T-cell (primary cell): ENCODE measurements around the gene CDX1. TPM values are rescaled to one million over a fixed set of nuclear protein-coding genes. Genes with fewer than 3 reads are reported as not detected.

ENCODE experiments used
- ATAC-seq, 4 experiments: fragments of 200-7000 bp in 3 of 4; fragments of 150-1000 bp in 1 of 4; cut with Tn5 transposase; replicated peaks in 1 of 4; 1 replicate in 3 of 4; 2 replicates in 1 of 4; pipeline ENCODE4 v1.10.0; 2021; ENCODE audit warnings: moderate library complexity in 3 of 4, mild to moderate bottlenecking in 2 of 4, moderate number of reproducible peaks in 1 of 4
- CTCF ChIA-PET, 2 donors: fragments of 300-600 bp; sonication (Branson Sonifier 250); formaldehyde crosslinking; loops; one replicate each; lab custom pipeline; 2022; ENCODE audit warnings: antibody characterized with exemption in 2 of 2; lab: Charles Lee
- POLR2A ChIA-PET, 2 donors: fragments of 300-600 bp; sonication (Branson Sonifier 250); formaldehyde crosslinking; loops; one replicate each; lab custom pipeline; 2022; ENCODE audit warnings: antibody characterized with exemption in 2 of 2; lab: Charles Lee
- DNase-seq, 35 experiments: peaks; one replicate each; pipeline versions ENCODE4 v3.0.0 to v3.0.0-alpha.2; 2013 to 2023
- H3K27ac ChIP-seq: one replicate; pipeline ENCODE4 v1.5.1; 2013; ENCODE audit warnings: low read length
- H3K27me3 ChIP-seq, 2 experiments: replicated peaks in 1 of 2; 1 replicate in 1 of 2; 2 replicates in 1 of 2; pipeline versions ENCODE4 v1.6.1 to v1.7.0; 2013; ENCODE audit warnings: low read length in 1 of 2, mixed read lengths in 1 of 2; ENCODE audit not compliant: control insufficient read depth in 2 of 2, insufficient read depth in 2 of 2; ENCODE audit errors: extremely low read depth in 1 of 2
- H3K36me3 ChIP-seq, 2 donors: 1 replicate in 1 of 2; 2 replicates in 1 of 2; pipeline versions ENCODE4 v1.6.1 to v1.7.0; 2013; ENCODE audit warnings: low read length in 1 of 2; ENCODE audit not compliant: control insufficient read depth in 2 of 2, insufficient read depth in 1 of 2; ENCODE audit errors: extremely low read depth in 1 of 2
- H3K4me1 ChIP-seq, 2 experiments: 1 replicate in 1 of 2; 2 replicates in 1 of 2; pipeline versions ENCODE4 v1.6.1 to v1.7.0; 2013; ENCODE audit warnings: low read length in 2 of 2, mixed read lengths in 1 of 2; ENCODE audit not compliant: insufficient read depth in 2 of 2, control insufficient read depth in 1 of 2; ENCODE audit errors: extremely low read depth in 1 of 2
- H3K4me3 ChIP-seq, 2 donors: 1 replicate in 1 of 2; 2 replicates in 1 of 2; pipeline versions ENCODE4 v1.5.1 to v1.7.0; 2013; ENCODE audit warnings: mild to moderate bottlenecking in 2 of 2, low read length in 1 of 2, moderate library complexity in 1 of 2; ENCODE audit not compliant: control insufficient read depth in 1 of 2; ENCODE audit errors: extremely low read depth in 1 of 2
- H3K9me3 ChIP-seq: 2 replicates; pipeline ENCODE4 v1.7.0; 2013
- H3K27ac Mint-ChIP-seq, 2 donors: one replicate each; pipeline ENCODE4 v1.8.0; 2020 to 2021; ENCODE audit warnings: mild to moderate bottlenecking in 2 of 2, mixed read lengths in 2 of 2
- H3K27me3 Mint-ChIP-seq, 2 donors: one replicate each; pipeline ENCODE4 v1.8.0; 2021 to 2022; ENCODE audit warnings: mixed read lengths in 2 of 2
- H3K36me3 Mint-ChIP-seq: one replicate; pipeline ENCODE4 v1.8.0; 2021; ENCODE audit warnings: mixed read lengths
- H3K4me1 Mint-ChIP-seq, 3 donors: one replicate each; pipeline ENCODE4 v1.8.0; 2020 to 2022; ENCODE audit warnings: mixed read lengths in 3 of 3, mild to moderate bottlenecking in 1 of 3
- H3K4me3 Mint-ChIP-seq, 3 donors: one replicate each; pipeline ENCODE4 v1.8.0; 2020 to 2022; ENCODE audit warnings: mild to moderate bottlenecking in 3 of 3, mixed read lengths in 3 of 3, moderate library complexity in 3 of 3
- H3K9me3 Mint-ChIP-seq, 3 donors: one replicate each; pipeline ENCODE4 v1.8.0; 2020 to 2022; ENCODE audit warnings: mixed read lengths in 3 of 3
- WGBS: methylation state at CpG from one replicate; pipeline ENCODE4 v1.1.5; 2013; ENCODE audit warnings: missing lambda C conversion rate; ENCODE audit not compliant: insufficient coverage; 5-methylcytosine and 5-hydroxymethylcytosine counted together
- total RNA-seq, 35 experiments: library from RNA in 6 of 35; stranded (reverse) in 6 of 35; fragments of 120-200 nt in 1 of 35; gene quantifications; one replicate each; pipeline versions ENCODE4 v1.2.1 to v1.2.4 and lab custom pipeline; 2013 to 2026

Gene CDX1
- total RNA-seq, 5 donors from 2014 or later (not counting 1 experiment from before 2014, with no cell fraction given) = 0.23 TPM; not detected in 4

DNA sequence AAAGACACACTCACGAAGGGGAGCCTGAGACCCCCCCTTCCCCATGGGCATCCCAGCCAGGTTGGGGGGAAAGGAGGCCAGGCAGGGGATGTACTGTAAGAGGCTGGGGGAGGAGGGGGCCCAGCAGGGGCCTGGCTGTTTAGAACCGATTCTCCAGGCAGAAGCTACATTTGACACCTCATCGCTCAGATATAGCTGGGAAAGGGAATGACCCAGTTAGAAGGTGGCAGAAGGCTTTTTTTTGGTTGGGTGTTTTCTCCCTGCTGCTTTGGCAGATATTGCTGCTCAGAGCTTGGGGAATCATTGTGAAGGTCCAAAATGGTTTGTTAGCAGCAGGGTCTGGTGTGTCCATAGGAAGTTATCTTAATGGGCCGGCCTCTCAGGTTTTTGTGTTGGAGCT is 6.0 kb downstream of the CDX1 start:
- Histone ChIP-seq H3K36me3 (no peaks in the 10 kb centered on the region), H3K4me1 (peaks cover 0 to under 1% of the 10 kb centered on the region in 2 experiments), H3K4me3 (no peak overlapping the region), H3K9me3 (no peaks in the 10 kb centered on the region), H3K27me3 (peaks cover 4 to 41% of the 10 kb centered on the region in 2 experiments), H3K27ac (no peak overlapping the region)
- ChIA-PET CTCF (no interaction called here), POLR2A (interaction anchor here in 1 of 2 donors (0.7 kb wide), 1 partner anchor 562 kb away, joined by 3 read pairs; no protein-coding TSS in a partner anchor)
- H3K27ac Mint-ChIP-seq = no peak overlapping the region
- ATAC-seq = no peak
- no peak overlapping the region for H3K4me3 Mint-ChIP-seq
- 87% methylated on average over 3 of the region's 4 CpGs for WGBS
- peaks cover 0 to under 1% (median under 1%) of the 10 kb centered on the region in 3 donors for H3K4me1 Mint-ChIP-seq
- peaks cover 38% of the 10 kb centered on the region in 2 donors for H3K27me3 Mint-ChIP-seq
- no peaks in the 10 kb centered on the region for H3K9me3 Mint-ChIP-seq
- no peak for DNase-seq
- no peaks in the 10 kb centered on the region for H3K36me3 Mint-ChIP-seq

DNA sequence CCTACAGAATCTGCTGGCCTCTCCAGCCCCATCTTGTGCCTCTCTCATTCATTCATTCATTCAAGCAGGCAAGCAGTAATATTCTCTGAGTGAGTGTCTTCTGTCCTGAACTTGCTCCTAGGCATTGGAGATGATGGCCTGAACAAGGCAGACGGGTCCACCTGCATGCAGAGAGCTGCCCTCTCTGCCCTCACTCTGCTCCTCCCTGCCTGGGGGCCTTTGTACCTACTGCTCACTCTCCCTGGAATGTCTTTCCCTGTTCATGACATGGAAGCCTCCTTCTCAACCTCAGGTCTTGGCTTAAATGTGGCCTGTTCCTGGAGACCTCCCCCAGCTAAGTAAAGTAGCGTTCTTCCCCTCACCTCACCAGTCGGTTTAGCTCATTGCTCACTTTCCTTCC is 6.6 kb downstream of the CDX1 start:
- no peaks in the 10 kb centered on the region for H3K4me1 Mint-ChIP-seq
- no peaks in the 10 kb centered on the region for H3K36me3 Mint-ChIP-seq
- Histone ChIP-seq H3K4me3 (no peak overlapping the region), H3K27ac (no peak overlapping the region), H3K4me1 (no peaks in the 10 kb centered on the region), H3K9me3 (no peaks in the 10 kb centered on the region), H3K36me3 (no peaks in the 10 kb centered on the region), H3K27me3 (peaks cover 2 to 39% of the 10 kb centered on the region in 2 experiments)
- no peak overlapping the region for H3K27ac Mint-ChIP-seq
- H3K27me3 Mint-ChIP-seq = peaks cover 33 to 34% of the 10 kb centered on the region in 2 donors
- no peak for DNase-seq
- ATAC-seq = no peak
- ChIA-PET POLR2A (no interaction called here), CTCF (interaction anchor here in 1 of 2 donors (0.6 kb wide), 1 partner anchor 12 kb away, joined by 4 read pairs; no protein-coding TSS in a partner anchor)
- WGBS = 80% methylated on average over 1 of the region's 3 CpGs
- H3K4me3 Mint-ChIP-seq = no peak overlapping the region
- no peaks in the 10 kb centered on the region for H3K9me3 Mint-ChIP-seq

DNA sequence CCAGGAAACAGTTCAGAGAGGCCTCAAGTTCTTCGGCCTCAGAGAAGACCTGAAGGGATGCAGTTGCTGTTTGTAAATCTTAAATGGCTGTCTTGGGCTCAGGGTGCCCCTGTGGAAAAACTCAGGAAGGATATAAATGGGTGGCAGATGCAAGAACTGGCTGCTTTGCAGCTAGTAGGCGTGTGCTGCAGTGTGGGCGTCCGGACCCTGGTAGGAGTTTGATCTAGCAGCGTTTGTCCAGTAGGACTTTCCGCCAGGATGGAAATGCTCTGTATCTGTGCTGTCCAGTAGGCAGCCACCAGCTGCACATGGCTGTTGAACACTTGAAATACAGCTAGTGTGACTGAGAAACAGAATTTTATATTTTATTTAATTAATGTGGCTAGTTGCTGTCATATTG is 7.7 kb downstream of the CDX1 start:
- Mint-ChIP-seq H3K4me3 (no peak overlapping the region), H3K4me1 (no peaks in the 10 kb centered on the region), H3K9me3 (no peaks in the 10 kb centered on the region), H3K36me3 (no peaks in the 10 kb centered on the region), H3K27ac (no peak overlapping the region), H3K27me3 (peaks cover 24 to 29% of the 10 kb centered on the region in 2 donors)
- Histone ChIP-seq H3K4me3 (no peak overlapping the region), H3K27me3 (peaks cover 0 to 32% of the 10 kb centered on the region in 2 experiments), H3K27ac (no peak overlapping the region), H3K9me3 (no peaks in the 10 kb centered on the region), H3K4me1 (no peaks in the 10 kb centered on the region), H3K36me3 (no peaks in the 10 kb centered on the region)
- WGBS = 86% methylated on average over 6 of the region's 6 CpGs
- CTCF ChIA-PET = no interaction called here
- ATAC-seq = no peak
- DNase-seq = no peak
- POLR2A ChIA-PET = no interaction called here

GRCh38 chr5:150175076-150175475 is 8.5 kb downstream of the CDX1 start:
- Mint-ChIP-seq H3K27me3 (peaks cover 18 to 27% of the 10 kb centered on the region in 2 donors), H3K4me3 (no peak overlapping the region), H3K9me3 (no peaks in the 10 kb centered on the region), H3K4me1 (no peaks in the 10 kb centered on the region), H3K27ac (no peak overlapping the region), H3K36me3 (no peaks in the 10 kb centered on the region)
- ChIA-PET CTCF (no interaction called here), POLR2A (no interaction called here)
- Histone ChIP-seq H3K4me1 (no peaks in the 10 kb centered on the region), H3K4me3 (no peak overlapping the region), H3K9me3 (no peaks in the 10 kb centered on the region), H3K27me3 (peaks cover 0 to 34% of the 10 kb centered on the region in 2 experiments), H3K36me3 (no peaks in the 10 kb centered on the region), H3K27ac (no peak overlapping the region)
- ATAC-seq (no peak), DNase-seq (no peak)
- whole genome bisulfite sequencing = no CpG with 5 or more reads among the region's 1 CpG

- Mint-ChIP-seq H3K4me1 (no peaks in the 10 kb centered on the region), H3K4me3 (no peak overlapping the region), H3K27me3 (peaks cover 13 to 23% of the 10 kb centered on the region in 2 donors), H3K9me3 (no peaks in the 10 kb centered on the region), H3K36me3 (no peaks in the 10 kb centered on the region), H3K27ac (no peak overlapping the region)
- no peak overlapping the region for H3K4me3 ChIP-seq
- 73% methylated on average over 3 of the region's 5 CpGs for WGBS
- no peaks in the 10 kb centered on the region for H3K9me3 ChIP-seq
- ChIA-PET CTCF (interaction anchor here in 1 of 2 donors (0.6 kb wide), 1 partner anchor 283 kb away, joined by 5 read pairs; no protein-coding TSS in a partner anchor), POLR2A (no interaction called here)
- ATAC-seq = no peak
- no peak overlapping the region for H3K27ac ChIP-seq
- H3K27me3 ChIP-seq = peaks cover 0 to 37% of the 10 kb centered on the region in 2 experiments
- no peaks in the 10 kb centered on the region for H3K36me3 ChIP-seq
- H3K4me1 ChIP-seq = no peaks in the 10 kb centered on the region
- DNase-seq = no peak
Measured at GRCh38 chr5:150175536-150175935, 9.0 kb downstream of the CDX1 start.

DNA sequence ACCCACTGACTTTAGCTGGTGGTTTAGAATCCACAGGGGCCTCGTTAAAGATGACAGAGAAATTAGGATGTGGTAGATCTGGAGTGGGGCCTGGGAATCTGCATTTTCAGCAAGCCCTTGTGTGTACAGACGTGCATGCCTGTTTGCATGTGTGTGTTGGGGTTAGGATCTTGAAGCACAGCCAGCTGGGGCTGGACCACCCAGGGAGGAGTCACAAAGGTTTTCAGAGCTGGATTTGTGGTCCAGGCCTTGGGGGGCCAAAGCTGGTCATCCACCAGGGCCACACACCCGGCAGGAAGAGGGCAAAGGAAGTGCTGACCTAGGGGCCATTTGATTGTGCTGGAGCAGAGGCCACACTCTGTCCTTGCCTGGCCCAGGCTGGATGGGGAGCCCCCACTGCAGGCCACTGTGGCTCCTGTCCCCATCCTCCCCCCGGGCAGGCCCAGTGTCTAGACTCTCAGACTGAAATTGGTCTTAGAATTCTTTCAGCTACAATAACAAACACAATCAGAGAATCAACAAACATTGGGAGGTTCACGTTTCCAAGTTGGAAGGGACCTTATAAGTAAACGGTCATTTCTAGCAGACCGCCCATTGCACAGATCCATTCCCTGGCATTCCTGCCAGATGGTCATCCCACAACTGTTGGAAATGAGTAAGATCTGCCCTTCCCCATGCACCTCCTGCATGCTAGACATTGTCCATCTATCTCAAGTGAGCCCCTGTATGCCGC is 10.3 kb downstream of the CDX1 start:
- H3K27ac Mint-ChIP-seq = no peak overlapping the region
- Histone ChIP-seq H3K27me3 (peaks cover 0 to 35% of the 10 kb centered on the region in 2 experiments), H3K4me3 (no peak overlapping the region), H3K9me3 (no peaks in the 10 kb centered on the region), H3K4me1 (no peaks in the 10 kb centered on the region), H3K36me3 (no peaks in the 10 kb centered on the region), H3K27ac (no peak overlapping the region)
- peaks cover 10 to 17% of the 10 kb centered on the region in 2 donors for H3K27me3 Mint-ChIP-seq
- CTCF ChIA-PET = no interaction called here
- H3K9me3 Mint-ChIP-seq = no peaks in the 10 kb centered on the region
- 74% methylated on average over 4 of the region's 8 CpGs for WGBS
- DNase-seq (no peak), ATAC-seq (no peak)
- H3K36me3 Mint-ChIP-seq = no peaks in the 10 kb centered on the region
- POLR2A ChIA-PET = no interaction called here
- no peak overlapping the region for H3K4me3 Mint-ChIP-seq
- no peaks in the 10 kb centered on the region for H3K4me1 Mint-ChIP-seq
